ENCODE data around the gene SLC12A5.

The SLC12A5 gene

GRCh38 chr20:46006964-46007363 lies 22.1 kb upstream of the SLC12A5 start:
- no peak for DNase-seq

- DNase-seq, result no peak
Observed at GRCh38 chr20:46007671-46008070, 21.3 kb upstream of the SLC12A5 start.

- DNase-seq, result no peak
Observed at GRCh38 chr20:46009816-46010215, 19.2 kb upstream of the SLC12A5 start.

GRCh38 chr20:46010491-46011391 lies 18.3 kb upstream of the SLC12A5 start:
- peak; percentile 50 for DNase-seq

GRCh38 chr20:46011631-46012482 lies 17.2 kb upstream of the SLC12A5 start:
- DNase-seq, result no peak

GRCh38 chr20:46012921-46013320 lies 16.1 kb upstream of the SLC12A5 start:
- no peak for DNase-seq

GRCh38 chr20:46013322-46013828 lies 15.6 kb upstream of the SLC12A5 start:
- DNase-seq, result no peak

GRCh38 chr20:46013829-46014516 lies 15.0 kb upstream of the SLC12A5 start:
- peak; percentile 64 for DNase-seq

GRCh38 chr20:46014517-46015396 lies 14.3 kb upstream of the SLC12A5 start:
- DNase-seq, result no peak

- DNase-seq, result no peak
Observed at GRCh38 chr20:46017272-46017671, 11.7 kb upstream of the SLC12A5 start.

GRCh38 chr20:46018112-46018511 lies 10.9 kb upstream of the SLC12A5 start:
- no peak for DNase-seq

- DNase-seq, result no peak
Observed at GRCh38 chr20:46018611-46019010, 10.4 kb upstream of the SLC12A5 start.

GRCh38 chr20:46020555-46020954 lies 8.5 kb upstream of the SLC12A5 start:
- no peak for DNase-seq

- peak; percentile 32 for DNase-seq
Observed at GRCh38 chr20:46021361-46022359, 7.4 kb upstream of the SLC12A5 start.

GRCh38 chr20:46022411-46023147 lies 6.4 kb upstream of the SLC12A5 start:
- peak; percentile 76 for DNase-seq

GRCh38 chr20:46023148-46023484 lies 5.9 kb upstream of the SLC12A5 start:
- no peak for DNase-seq

- DNase-seq, result no peak
Observed at GRCh38 chr20:46023999-46024398, 5.0 kb upstream of the SLC12A5 start.

- no peak for DNase-seq
Observed at GRCh38 chr20:46025376-46025783, 3.6 kb upstream of the SLC12A5 start.

GRCh38 chr20:46027245-46027853 lies 1.7 kb upstream of the SLC12A5 start:
- no peak for DNase-seq

Measured in T-helper 9 cell (primary cell).